G401.6 (cell line): ENCODE results near the gene TOP2A.

Experiments
- FAIRE-seq: peaks from 2 replicates; lab custom pipeline; 2012; peaks lifted over from hg19 to GRCh38; lab: Jason Lieb, UNC

TOP2A gene

DNA sequence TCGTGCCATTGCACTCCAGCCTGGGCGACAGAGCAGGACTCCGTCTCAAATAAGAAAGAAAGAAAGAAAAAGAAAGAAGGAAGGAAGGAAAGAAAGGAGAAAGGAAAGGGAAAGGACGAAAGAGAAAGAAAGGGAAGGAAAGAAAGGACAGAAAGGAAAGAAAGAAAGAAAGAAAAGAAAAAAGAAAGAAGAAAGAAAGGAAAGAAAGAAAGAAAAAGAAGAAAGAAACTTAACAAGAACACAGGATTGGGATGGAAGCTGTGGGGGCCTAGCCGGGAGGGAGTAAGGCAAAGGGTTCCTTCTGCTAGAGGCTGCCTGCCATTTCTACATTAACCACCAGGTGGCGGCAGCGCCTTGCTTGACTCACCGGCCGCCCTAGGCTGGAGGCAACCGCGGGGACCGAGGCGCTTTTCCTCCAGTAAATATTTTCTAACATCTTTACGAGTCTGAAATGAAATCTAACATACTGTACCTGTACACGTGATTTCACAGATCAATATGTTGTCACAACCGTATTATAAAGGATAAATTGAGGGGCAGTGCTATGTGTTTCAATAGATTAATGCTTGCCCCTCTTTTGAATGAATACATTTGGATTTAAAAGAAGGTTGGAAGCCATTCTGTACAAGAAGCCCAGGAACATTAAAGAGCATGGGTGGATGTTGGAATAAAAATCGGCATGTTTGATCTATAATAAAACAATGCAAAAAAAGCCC lies 59.2 kb downstream of the TOP2A start:
- FAIRE-seq = peak; percentile 97

- no peak for FAIRE-seq
Observed at GRCh38 chr17:40356990-40357881, 60.5 kb downstream of the TOP2A start.

DNA sequence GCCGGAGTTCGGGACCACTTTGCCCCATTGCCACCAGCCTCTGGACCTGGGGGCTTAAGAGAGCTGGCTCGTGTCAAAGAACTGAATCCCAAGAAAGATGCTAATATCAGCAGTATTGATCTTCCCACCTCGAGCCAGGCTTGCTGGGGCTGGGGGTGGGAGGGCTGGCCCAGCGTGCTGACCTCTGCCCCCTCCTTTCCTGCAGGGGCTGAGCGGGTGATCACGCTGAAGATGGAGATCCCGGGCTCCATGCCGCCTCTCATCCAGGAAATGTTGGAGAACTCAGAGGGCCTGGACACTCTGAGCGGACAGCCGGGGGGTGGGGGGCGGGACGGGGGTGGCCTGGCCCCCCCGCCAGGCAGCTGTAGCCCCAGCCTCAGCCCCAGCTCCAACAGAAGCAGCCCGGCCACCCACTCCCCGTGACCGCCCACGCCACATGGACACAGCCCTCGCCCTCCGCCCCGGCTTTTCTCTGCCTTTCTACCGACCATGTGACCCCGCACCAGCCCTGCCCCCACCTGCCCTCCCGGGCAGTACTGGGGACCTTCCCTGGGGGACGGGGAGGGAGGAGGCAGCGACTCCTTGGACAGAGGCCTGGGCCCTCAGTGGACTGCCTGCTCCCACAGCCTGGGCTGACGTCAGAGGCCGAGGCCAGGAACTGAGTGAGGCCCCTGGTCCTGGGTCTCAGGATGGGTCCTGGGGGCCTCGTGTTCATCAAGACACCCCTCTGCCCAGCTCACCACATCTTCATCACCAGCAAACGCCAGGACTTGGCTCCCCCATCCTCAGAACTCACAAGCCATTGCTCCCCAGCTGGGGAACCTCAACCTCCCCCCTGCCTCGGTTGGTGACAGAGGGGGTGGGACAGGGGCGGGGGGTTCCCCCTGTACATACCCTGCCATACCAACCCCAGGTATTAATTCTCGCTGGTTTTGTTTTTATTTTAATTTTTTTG lies 61.6 kb downstream of the TOP2A start:
- no peak for FAIRE-seq

DNA sequence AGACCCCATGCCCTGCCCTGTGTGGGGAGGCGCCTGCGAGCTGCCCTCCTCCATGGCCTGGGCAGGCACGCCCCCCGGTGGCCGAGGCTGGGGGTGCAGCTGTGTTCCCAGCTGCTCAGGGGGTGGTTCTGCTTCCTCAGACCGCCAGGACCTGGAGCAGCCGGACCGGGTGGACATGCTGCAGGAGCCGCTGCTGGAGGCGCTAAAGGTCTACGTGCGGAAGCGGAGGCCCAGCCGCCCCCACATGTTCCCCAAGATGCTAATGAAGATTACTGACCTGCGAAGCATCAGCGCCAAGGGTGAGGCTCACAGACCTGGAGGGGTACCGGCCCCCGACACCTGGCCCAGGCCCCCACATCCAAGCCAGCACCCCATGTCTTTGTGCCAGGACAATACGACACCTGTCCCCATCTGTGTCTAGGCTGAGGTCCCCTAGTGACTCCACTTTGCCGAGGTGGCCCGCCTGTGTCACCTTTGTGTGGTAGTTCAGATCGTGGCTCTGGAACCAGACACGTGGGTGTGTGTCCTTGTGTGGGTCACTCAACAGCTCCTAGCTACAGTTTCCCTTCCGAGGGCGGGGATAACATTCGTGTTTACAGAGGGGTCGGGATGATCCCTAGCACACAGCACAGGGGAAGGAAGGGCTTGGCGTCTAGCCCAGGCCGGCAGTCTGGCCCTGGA lies 62.4 kb downstream of the TOP2A start:
- no peak for FAIRE-seq

GRCh38 chr17:40354221-40355122 lies 63.2 kb downstream of the TOP2A start:
- no peak for FAIRE-seq

DNA sequence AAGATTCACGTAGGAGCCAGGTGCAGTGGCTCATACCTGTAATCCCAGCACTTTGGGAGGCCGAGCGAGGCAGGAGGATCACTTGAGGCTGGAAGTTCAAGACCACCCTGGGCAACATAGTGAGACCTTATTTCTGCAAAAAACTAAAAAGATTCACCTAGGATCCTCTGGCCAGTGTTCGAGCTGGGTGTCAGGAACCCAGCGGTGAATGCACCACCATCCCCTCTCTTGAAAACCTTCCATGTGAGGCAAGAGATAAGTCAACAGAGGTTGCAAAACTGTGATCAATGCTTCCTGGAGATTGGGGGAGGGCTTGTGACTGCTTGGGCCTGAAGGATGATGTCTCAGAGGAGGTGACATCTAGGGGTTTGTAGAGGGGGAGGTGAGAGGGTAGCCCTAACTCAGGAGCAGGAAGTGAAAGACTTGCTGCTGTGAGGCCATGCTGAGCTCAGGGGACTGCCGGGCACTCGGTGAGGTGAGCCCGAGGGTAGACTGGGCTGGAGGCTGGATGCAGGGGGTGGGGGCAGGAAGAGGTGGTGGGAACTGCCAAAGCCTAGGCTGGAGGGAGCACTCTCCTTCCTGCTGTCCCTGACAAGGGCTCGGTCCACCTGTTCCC lies 64.8 kb downstream of the TOP2A start:
- FAIRE-seq = no peak

GRCh38 chr17:40352237-40352778 lies 65.4 kb downstream of the TOP2A start:
- FAIRE-seq = no peak

GRCh38 chr17:40351359-40352236 lies 66.1 kb downstream of the TOP2A start:
- no peak for FAIRE-seq

DNA sequence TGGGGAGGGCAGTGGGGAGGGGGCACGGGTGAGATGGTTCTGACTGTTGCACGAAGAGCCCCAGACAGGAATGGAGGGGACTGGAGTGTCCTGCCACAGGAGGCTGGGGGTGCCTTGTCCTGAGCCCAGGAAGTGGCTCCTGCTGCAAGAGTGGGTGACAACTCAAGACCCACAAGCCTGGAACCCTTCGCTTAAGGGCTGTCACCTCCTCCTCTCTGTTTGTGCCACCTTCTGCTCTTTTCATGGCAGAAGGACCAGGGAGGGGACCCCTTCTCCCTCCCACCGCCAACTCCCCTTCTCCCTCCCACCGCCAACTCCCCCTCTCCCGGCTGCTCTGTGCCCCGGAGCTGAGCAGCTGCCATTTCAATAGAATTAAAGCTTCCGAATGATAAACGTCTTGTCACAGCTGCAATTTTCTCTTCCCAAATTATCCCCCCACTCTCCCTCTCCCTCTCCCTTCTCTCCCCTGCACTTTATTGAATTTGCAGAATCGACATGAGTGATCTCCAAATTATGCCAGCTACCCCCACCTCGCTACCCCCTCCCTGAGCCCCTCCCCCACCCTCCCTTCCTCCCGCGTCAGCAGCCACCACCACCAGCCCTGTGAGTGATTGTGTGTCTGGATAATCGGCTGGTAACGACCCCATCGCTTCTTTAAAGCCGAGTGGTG lies 66.9 kb downstream of the TOP2A start:
- no peak for FAIRE-seq

DNA sequence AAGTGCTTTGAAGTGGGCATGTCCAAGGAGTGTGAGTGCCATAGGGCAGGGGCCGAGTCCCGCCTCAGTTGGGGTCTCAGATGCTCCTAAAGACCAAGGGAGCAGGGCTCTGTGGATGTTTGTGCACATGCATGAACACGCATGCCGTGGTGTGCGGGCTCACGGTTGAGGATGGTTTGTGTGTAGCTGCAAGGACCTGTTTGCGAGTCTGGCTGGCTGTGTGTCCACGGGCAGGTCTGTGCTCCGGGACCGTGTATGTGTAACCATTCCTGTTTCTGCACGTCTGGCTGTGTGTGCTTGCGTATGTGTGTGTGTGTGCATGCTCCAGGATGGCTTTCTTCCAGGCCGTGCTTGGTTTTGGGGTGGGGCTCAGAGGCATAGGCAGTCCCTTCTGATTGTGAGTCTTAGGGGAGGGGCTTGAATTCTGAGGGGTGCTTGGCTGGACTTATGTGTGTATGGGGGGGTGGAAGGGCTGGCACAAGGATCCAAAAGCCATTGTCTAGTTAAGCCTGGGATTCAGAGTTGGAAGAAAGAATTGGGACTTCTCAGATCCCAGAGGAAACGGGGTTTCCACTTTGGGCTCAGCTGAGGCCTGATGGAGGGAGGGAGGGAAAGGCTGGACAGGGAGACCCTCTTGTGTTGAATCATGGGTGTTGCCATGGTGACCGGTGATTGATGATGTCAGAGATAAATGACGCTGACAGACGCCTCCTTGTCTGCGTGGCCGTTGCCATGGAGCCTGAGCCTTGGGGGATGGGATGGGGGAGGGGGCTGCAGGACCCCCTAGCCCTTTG lies 67.6 kb downstream of the TOP2A start:
- FAIRE-seq = no peak

DNA sequence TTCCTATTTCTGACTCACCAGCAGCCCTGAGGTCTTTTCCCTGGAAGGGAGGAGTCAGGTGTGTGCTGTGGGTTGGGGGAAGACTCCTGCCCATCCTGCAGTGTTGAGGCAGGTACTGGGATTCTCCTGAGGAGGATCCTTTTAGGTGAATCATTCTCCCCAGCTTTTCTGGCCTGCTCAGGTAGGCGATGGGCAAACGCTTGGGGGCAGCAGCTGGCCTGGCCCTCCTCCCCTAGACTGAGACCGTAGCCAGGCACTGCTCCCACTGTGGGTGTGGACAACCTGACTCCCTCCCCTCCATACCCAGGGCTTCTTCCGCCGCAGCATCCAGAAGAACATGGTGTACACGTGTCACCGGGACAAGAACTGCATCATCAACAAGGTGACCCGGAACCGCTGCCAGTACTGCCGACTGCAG lies 68.2 kb downstream of the TOP2A start:
- no peak for FAIRE-seq

- FAIRE-seq = no peak
Observed at GRCh38 chr17:40348562-40349476, 68.9 kb downstream of the TOP2A start.

DNA sequence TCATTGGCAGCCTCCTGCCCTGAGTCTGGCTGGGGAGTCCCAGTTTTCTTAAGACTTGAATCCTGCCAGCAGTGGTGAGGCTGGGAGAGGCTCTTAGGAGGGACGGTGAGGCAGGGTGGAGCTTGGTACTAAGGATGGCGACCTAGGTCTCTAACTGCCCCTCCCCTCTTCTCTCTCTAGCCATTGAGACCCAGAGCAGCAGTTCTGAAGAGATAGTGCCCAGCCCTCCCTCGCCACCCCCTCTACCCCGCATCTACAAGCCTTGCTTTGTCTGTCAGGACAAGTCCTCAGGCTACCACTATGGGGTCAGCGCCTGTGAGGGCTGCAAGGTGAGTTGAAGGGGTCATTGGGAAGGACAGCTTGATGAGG lies 69.6 kb downstream of the TOP2A start:
- FAIRE-seq = no peak

DNA sequence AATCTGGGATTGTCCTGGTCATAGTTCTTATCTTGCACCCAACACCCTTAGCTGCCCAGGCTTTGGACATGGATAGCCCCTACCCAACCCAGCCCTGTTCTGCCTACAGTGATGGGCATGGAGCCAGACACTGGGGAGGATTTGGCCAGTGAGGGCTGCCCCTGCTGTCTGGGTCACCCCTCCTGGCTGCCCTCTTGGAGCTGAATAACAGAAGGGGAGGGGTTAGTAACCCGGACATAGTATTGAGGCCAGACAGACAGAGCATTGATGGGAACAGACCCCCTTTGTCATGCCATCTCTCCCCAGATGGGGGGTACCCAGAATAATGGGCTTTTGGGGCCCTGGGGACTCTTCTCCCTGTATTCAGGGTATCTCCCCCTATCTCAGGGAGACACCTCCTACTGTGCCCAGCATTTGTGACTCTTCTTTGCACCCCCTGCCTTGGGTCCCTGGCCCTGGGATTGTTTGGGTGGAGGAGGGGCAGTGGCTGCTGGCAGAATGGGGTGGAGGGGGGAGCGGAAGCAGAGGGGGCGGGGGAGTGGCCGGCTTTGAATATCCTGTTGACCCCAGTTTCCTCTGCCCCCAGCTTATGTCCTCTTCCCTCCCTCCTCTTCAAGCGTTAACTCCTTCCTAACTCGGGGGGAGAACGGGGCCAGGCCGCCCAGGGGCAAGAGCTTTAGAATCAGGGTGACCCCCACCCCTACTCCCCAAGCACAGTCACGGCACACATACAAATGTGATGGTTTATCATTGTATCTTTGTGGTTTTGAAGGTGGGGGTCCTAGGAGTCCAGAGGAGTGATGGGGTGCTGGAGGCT lies 70.2 kb downstream of the TOP2A start:
- FAIRE-seq = no peak

- no peak for FAIRE-seq
Observed at GRCh38 chr17:40346765-40347158, 70.9 kb downstream of the TOP2A start.
